ENCODE measurements around the gene G3BP2.

GRCh38 chr4:75673027-75673958 lies at the start of gene G3BP2:
- TF ChIP-seq CTCF (IDR thresholded peaks at IDR 0.05; ENCODE audit: insufficient read depth, low read depth, low read length) = no peak
- TF ChIP-seq EZH2 (IDR thresholded peaks at IDR 0.05; ENCODE audit: insufficient read depth, low read length) = no peak
